Measurements from ENCODE around the gene MBD6. TPM values are rescaled to one million over a fixed set of nuclear protein-coding genes. Genes with fewer than 3 reads are reported as not detected.

The MBD6 gene
- total RNA-seq, 1 experiment from 2014 or later, result 140 TPM

- Histone ChIP-seq H3K27me3 (replicated peaks; ENCODE audit: insufficient read depth, low read depth, low read length, poor library complexity) (no peaks in the 10 kb centered on the region), H3K9me3 (ENCODE audit: low read depth, low read length, poor library complexity, severe bottlenecking) (no peaks in the 10 kb centered on the region), H3K27ac (ENCODE audit: low read depth, low read length, poor library complexity, severe bottlenecking) (no peak overlapping the region), H3K4me1 (ENCODE audit: insufficient read depth, low read length, poor library complexity, severe bottlenecking) (no peaks in the 10 kb centered on the region), H3K36me3 (ENCODE audit: insufficient read depth, low read length, poor library complexity, severe bottlenecking) (no peaks in the 10 kb centered on the region), H3K4me3 (ENCODE audit: low read depth, low read length, poor library complexity, severe bottlenecking) (no peak overlapping the region)
- POLR2A ChIA-PET (ENCODE audit: low non-redundant PET), result no interaction called here
- BruUV-seq (replicated peaks), result no TSS peak
- no peak for DNase-seq (ENCODE audit: low spot score)
- TF ChIP-seq EZH2 (IDR thresholded peaks at IDR 0.05; ENCODE audit: borderline replicate concordance, low read depth, low read length, poor library complexity, severe bottlenecking) (no peak), CTCF (conservative IDR thresholded peaks at IDR 0.05; ENCODE audit: low read depth, low read length) (no peak)
- intact Hi-C loops (cut with micrococcal nuclease; ENCODE audit: unreplicated experiment), result no loop called here
- CTCF ChIA-PET, result no interaction called here
Observed at GRCh38 chr12:57577981-57578758, 55.5 kb downstream of the MBD6 start.

GRCh38 chr12:57579011-57579410, 56.4 kb downstream of the MBD6 start:
- Histone ChIP-seq H3K4me3 (ENCODE audit: low read depth, low read length, poor library complexity, severe bottlenecking) (no peak overlapping the region), H3K27me3 (replicated peaks; ENCODE audit: insufficient read depth, low read depth, low read length, poor library complexity) (no peaks in the 10 kb centered on the region), H3K36me3 (ENCODE audit: insufficient read depth, low read length, poor library complexity, severe bottlenecking) (no peaks in the 10 kb centered on the region), H3K4me1 (ENCODE audit: insufficient read depth, low read length, poor library complexity, severe bottlenecking) (no peaks in the 10 kb centered on the region), H3K9me3 (ENCODE audit: low read depth, low read length, poor library complexity, severe bottlenecking) (no peaks in the 10 kb centered on the region), H3K27ac (ENCODE audit: low read depth, low read length, poor library complexity, severe bottlenecking) (no peak overlapping the region)
- POLR2A ChIA-PET (ENCODE audit: low non-redundant PET), result no interaction called here
- intact Hi-C loops (cut with micrococcal nuclease; ENCODE audit: unreplicated experiment), result no loop called here
- BruUV-seq (replicated peaks), result no TSS peak
- CTCF ChIA-PET, result no interaction called here
- DNase-seq (ENCODE audit: low spot score), result no peak
- no peak for TF ChIP-seq EZH2 (IDR thresholded peaks at IDR 0.05; ENCODE audit: borderline replicate concordance, low read depth, low read length, poor library complexity, severe bottlenecking)
- no peak for TF ChIP-seq CTCF (conservative IDR thresholded peaks at IDR 0.05; ENCODE audit: low read depth, low read length)

Small RNA genes within 50 kb of the gene (microRNA-seq; reads per million reads assigned to microRNA genes)
- gene MIR616 (3.8 reads per million, percentile 10 among the genes with 10 or more reads in this experiment), gene MIR6758 (0.81 reads per million)

Other genes starting within 250 kb of the MBD6 start
- 64.0 and 76.2 TPM in 2 replicates for gene R3HDM2, start 91.8 kb upstream of the MBD6 start, total RNA-seq (2021)
- gene INHBC, start 88.0 kb upstream of the MBD6 start, total RNA-seq (2021), result not detected in 2 replicates
- gene INHBE, start 67.5 kb upstream of the MBD6 start, total RNA-seq (2021), result 0.62 and 0.94 TPM in 2 replicates
- gene GLI1, start 63.0 kb upstream of the MBD6 start, total RNA-seq (2021), result 22.4 and 22.6 TPM in 2 replicates
- 0.52 and 0.87 TPM in 2 replicates for gene ARHGAP9, start 43.0 kb upstream of the MBD6 start, total RNA-seq (2021)
- 467 and 504 TPM in 2 replicates for gene MARS1, start 34.8 kb upstream of the MBD6 start, total RNA-seq (2021)
- 61.9 and 65.6 TPM in 2 replicates for gene DDIT3, start 2.3 kb upstream of the MBD6 start, total RNA-seq (2021)
- 121 and 129 TPM in 2 replicates for gene DCTN2, start 24.4 kb downstream of the MBD6 start, total RNA-seq (2021)
- 2.1 and 3.3 TPM in 2 replicates for gene KIF5A, start 27.2 kb downstream of the MBD6 start, total RNA-seq (2021)
- 34.9 and 35.4 TPM in 2 replicates for gene PIP4K2C, start 68.4 kb downstream of the MBD6 start, total RNA-seq (2021)
- gene DTX3, start 82.0 kb downstream of the MBD6 start, total RNA-seq (2021), result 61.7 and 65.9 TPM in 2 replicates
- 20.9 and 32.5 TPM in 2 replicates for gene ARHGEF25, start 88.6 kb downstream of the MBD6 start, total RNA-seq (2021)
- 34.5 and 39.0 TPM in 2 replicates for gene B4GALNT1, start 110.4 kb downstream of the MBD6 start, total RNA-seq (2021)
- gene OS9, start 171.3 kb downstream of the MBD6 start, total RNA-seq (2021), result 142 and 161 TPM in 2 replicates
- gene AGAP2, start 215.9 kb downstream of the MBD6 start, total RNA-seq (2021), result 4.0 and 6.6 TPM in 2 replicates
- gene TSPAN31, start 222.2 kb downstream of the MBD6 start, total RNA-seq (2021), result 8.9 and 24.6 TPM in 2 replicates
- gene CDK4, start 229.5 kb downstream of the MBD6 start, total RNA-seq (2021), result 216 and 247 TPM in 2 replicates
- 19.8 and 23.6 TPM in 2 replicates for gene MARCHF9, start 232.3 kb downstream of the MBD6 start, total RNA-seq (2021)
- 4.5 and 4.7 TPM in 2 replicates for gene CYP27B1, start 244.3 kb downstream of the MBD6 start, total RNA-seq (2021)
- 51.0 and 55.6 TPM in 2 replicates for gene METTL1, start 249.3 kb downstream of the MBD6 start, total RNA-seq (2021)
- gene EEF1AKMT3, start 249.8 kb downstream of the MBD6 start, total RNA-seq (2021), result 5.3 and 7.4 TPM in 2 replicates

All from A673 (cell line).